OCI-LY7 (cell line): ENCODE measurements around the gene GCLM.

Experiments
- CTCF ChIP-seq: fragments of 200-600 bp; sonication (generic); conservative IDR thresholded peaks from 2 replicates; pipeline ENCODE4 v1.5.1; 2014; ENCODE audit warnings: mild to moderate bottlenecking, antibody characterized with exemption, low read length, moderate library complexity, mixed read lengths
- EZH2phosphoT487 ChIP-seq: fragments of 200-600 bp; sonication (generic); IDR thresholded peaks from 2 replicates; pipeline ENCODE4 v1.6.1; 2018; ENCODE audit warnings: low read depth, borderline replicate concordance, mild to moderate bottlenecking, mixed run types, antibody characterized with exemption, low read length, moderate library complexity, mixed read lengths

DNA sequence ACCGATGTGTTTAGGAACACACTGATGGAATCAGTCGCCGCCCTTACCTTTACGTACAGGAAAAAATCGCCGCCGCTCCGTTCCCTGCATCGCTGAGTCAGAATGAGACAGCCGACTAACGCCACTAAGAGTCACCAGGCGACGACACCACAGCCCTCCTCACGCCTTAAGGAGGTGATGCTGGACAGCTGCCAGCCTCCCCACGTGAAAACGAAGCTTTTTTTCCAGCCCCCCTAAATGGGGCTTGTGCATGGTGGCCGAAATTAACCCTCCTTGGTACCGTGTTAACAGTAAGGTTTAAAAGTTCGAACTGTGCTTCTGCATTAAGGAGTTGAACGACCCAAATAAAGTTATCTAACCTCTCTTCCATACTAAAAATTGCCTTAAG, 30.7 kb downstream of the GCLM start:
- TF ChIP-seq CTCF (no peak), EZH2phosphoT487 (no peak)
